Ishikawa (cell line): Measurements from ENCODE around the gene BAZ2B.

ENCODE experiments used
- EP300 ChIP-seq: IDR thresholded peaks from 2 replicates; pipeline ENCODE4 v1.6.1; 2012; ENCODE audit warnings: borderline replicate concordance
- MAX ChIP-seq: IDR thresholded peaks from 2 replicates; pipeline ENCODE4 v1.6.1; 2012
- RAD21 ChIP-seq: IDR thresholded peaks from 2 replicates; pipeline ENCODE4 v1.6.1; 2012; ENCODE audit warnings: low read depth
- TCF12 ChIP-seq: IDR thresholded peaks from 2 replicates; pipeline ENCODE4 v1.6.1; 2012; ENCODE audit warnings: low read depth
- ZBTB7A ChIP-seq: IDR thresholded peaks from 2 replicates; pipeline ENCODE4 v1.6.1; 2012; ENCODE audit warnings: low read depth
- TF ChIP-seq, protein P1 (sequence below): IDR thresholded peaks from 2 replicates; pipeline ENCODE4 v1.6.1; 2012

DNA sequence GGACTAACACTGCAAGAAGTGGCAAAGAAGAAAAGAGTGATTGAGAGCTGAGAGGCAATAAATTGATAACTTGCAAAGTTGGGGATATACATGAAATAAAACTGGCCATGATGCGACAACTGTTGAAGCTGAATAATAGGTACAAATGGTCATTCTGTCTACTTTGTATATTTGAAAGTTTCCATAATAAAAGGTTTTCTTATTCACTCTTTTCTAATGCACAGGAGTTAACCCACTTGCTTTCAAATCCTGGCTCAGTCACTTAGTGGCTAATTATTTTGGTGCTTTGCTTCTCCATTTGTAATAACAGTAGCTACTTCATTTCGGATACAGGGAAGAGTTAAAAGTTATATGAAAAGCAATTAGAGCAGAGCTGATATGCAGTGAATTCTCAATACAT is 170.1 kb downstream of the BAZ2B start:
- TF ChIP-seq, protein P1, sequence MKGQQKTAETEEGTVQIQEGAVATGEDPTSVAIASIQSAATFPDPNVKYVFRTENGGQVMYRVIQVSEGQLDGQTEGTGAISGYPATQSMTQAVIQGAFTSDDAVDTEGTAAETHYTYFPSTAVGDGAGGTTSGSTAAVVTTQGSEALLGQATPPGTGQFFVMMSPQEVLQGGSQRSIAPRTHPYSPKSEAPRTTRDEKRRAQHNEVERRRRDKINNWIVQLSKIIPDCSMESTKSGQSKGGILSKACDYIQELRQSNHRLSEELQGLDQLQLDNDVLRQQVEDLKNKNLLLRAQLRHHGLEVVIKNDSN = no peak
- TF ChIP-seq EP300 (no peak), TCF12 (no peak), MAX (no peak), ZBTB7A (no peak), RAD21 (no peak)
